Prostate gland (tissue), 2 donors: Measurements from ENCODE around the gene BRINP2. TPM values are rescaled to one million over a fixed set of nuclear protein-coding genes. Genes with fewer than 3 reads are reported as not detected.

Source experiments
- DNase-seq: peaks from one replicate; pipeline ENCODE4 v3.0.0-alpha.2; 2019; ENCODE audit warnings: low spot score
- H3K27ac ChIP-seq, 2 donors: fragments of 200-600 bp; sonication (generic); 2 replicates each; pipeline ENCODE4 v1.5.1; 2017 to 2019
- H3K27me3 ChIP-seq: fragments of 200-600 bp; sonication (generic); replicated peaks from 2 replicates; pipeline ENCODE4 v1.5.1; 2019; ENCODE audit not compliant: insufficient read depth
- H3K36me3 ChIP-seq, 2 donors: fragments of 200-600 bp; sonication (generic); 1 replicate in 1 of 2; 2 replicates in 1 of 2; pipeline versions ENCODE4 v1.5.1 to v1.8.1; 2017 to 2019
- H3K4me1 ChIP-seq: fragments of 200-600 bp; sonication (generic); replicated peaks from 2 replicates; pipeline ENCODE4 v1.5.1; 2019
- H3K4me3 ChIP-seq, 2 donors: fragments of 200-600 bp; sonication (generic); 2 replicates each; pipeline ENCODE4 v1.5.1; 2017 to 2019
- H3K9me3 ChIP-seq: fragments of 200-600 bp; sonication (generic); 2 replicates; pipeline ENCODE4 v1.5.1; 2017
- CTCF ChIP-seq, 4 experiments: fragments of 200-600 bp in 2 of 4; fragments of 450-650 bp in 2 of 4; sonication (generic) in 2 of 4; IDR thresholded peaks; 1 replicate in 3 of 4; 2 replicates in 1 of 4; pipeline ENCODE4 v1.5.1; 2016 to 2019; ENCODE audit warnings: antibody characterized with exemption in 4 of 4, mild to moderate bottlenecking in 2 of 4, moderate library complexity in 2 of 4
- POLR2A ChIP-seq: fragments of 450-650 bp; IDR thresholded peaks from one replicate; pipeline ENCODE4 v1.6.1; 2016; ENCODE audit warnings: antibody characterized with exemption, mild to moderate bottlenecking
- POLR2AphosphoS5 ChIP-seq: sonication (generic); formaldehyde crosslinking; IDR thresholded peaks from one replicate; pipeline ENCODE4 v1.6.1; 2017; ENCODE audit warnings: antibody characterized with exemption
- WGBS: methylation state at CpG from one replicate; pipeline ENCODE4 v1.1.5; 2018; 5-methylcytosine and 5-hydroxymethylcytosine counted together
- intact Hi-C: fragments of 100-400 bp; cut with DNase I; formaldehyde crosslinking; loops from one replicate; pipeline ENCODE4 v1.14.2; 2022
- total RNA-seq, 2 donors: library from RNA; depleted of rRNA; stranded (reverse); fragments of >200 nt; gene quantifications; one replicate each; pipeline ENCODE4 v1.1.0, GENCODE V29; 2016

Gene BRINP2
- total RNA-seq, 2 donors from 2014 or later = 2.3 TPM; not detected in 1

- intact Hi-C loops = no loop called here
- DNase-seq = no peak
- Histone ChIP-seq H3K9me3 (no peaks in the 10 kb centered on the region), H3K27ac (no peak overlapping the region), H3K36me3 (no peaks in the 10 kb centered on the region), H3K27me3 (no peaks in the 10 kb centered on the region), H3K4me1 (no peaks in the 10 kb centered on the region), H3K4me3 (no peak overlapping the region)
- 77% methylated on average over 4 of the region's 4 CpGs for WGBS
- TF ChIP-seq POLR2A = no peak
- TF ChIP-seq CTCF (IDR thresholded peaks at IDR 0.05) = no peak
- TF ChIP-seq POLR2AphosphoS5 = no peak
Measured at GRCh38 chr1:177135250-177135649, 35.5 kb upstream of the BRINP2 start.

GRCh38 chr1:177137814-177138213, 32.9 kb upstream of the BRINP2 start:
- Histone ChIP-seq H3K27me3 (no peaks in the 10 kb centered on the region), H3K4me1 (no peaks in the 10 kb centered on the region), H3K9me3 (no peaks in the 10 kb centered on the region), H3K27ac (no peak overlapping the region), H3K4me3 (no peak overlapping the region), H3K36me3 (no peaks in the 10 kb centered on the region)
- no peak for DNase-seq
- no peak for TF ChIP-seq POLR2AphosphoS5
- no peak for TF ChIP-seq POLR2A
- no peak for TF ChIP-seq CTCF (IDR thresholded peaks at IDR 0.05)
- WGBS = 45% methylated on average over 1 of the region's 1 CpG
- intact Hi-C loops = no loop called here

GRCh38 chr1:177138347-177138746, 32.4 kb upstream of the BRINP2 start:
- Histone ChIP-seq H3K4me1 (no peaks in the 10 kb centered on the region), H3K36me3 (no peaks in the 10 kb centered on the region), H3K9me3 (no peaks in the 10 kb centered on the region), H3K4me3 (no peak overlapping the region), H3K27me3 (no peaks in the 10 kb centered on the region), H3K27ac (no peak overlapping the region)
- 83% methylated on average over 4 of the region's 4 CpGs for WGBS
- TF ChIP-seq POLR2A (no peak), POLR2AphosphoS5 (no peak), CTCF (IDR thresholded peaks at IDR 0.05) (no peak)
- DNase-seq = no peak
- intact Hi-C loops = no loop called here

GRCh38 chr1:177142010-177142409, 28.7 kb upstream of the BRINP2 start:
- TF ChIP-seq CTCF (IDR thresholded peaks at IDR 0.05) (no peak), POLR2AphosphoS5 (no peak), POLR2A (no peak)
- Histone ChIP-seq H3K27ac (no peak overlapping the region), H3K9me3 (no peaks in the 10 kb centered on the region), H3K27me3 (peaks cover 3% of the 10 kb centered on the region), H3K4me3 (no peak overlapping the region), H3K36me3 (no peaks in the 10 kb centered on the region), H3K4me1 (no peaks in the 10 kb centered on the region)
- intact Hi-C loops = no loop called here
- 80% methylated on average over 1 of the region's 1 CpG for WGBS
- DNase-seq = no peak

GRCh38 chr1:177142791-177143271, 27.9 kb upstream of the BRINP2 start:
- intact Hi-C loops = no loop called here
- no peaks in the 10 kb centered on the region for H3K9me3 ChIP-seq
- no peak for TF ChIP-seq POLR2AphosphoS5
- TF ChIP-seq POLR2A = no peak
- no peak for TF ChIP-seq CTCF (IDR thresholded peaks at IDR 0.05)
- no peak overlapping the region for H3K4me3 ChIP-seq
- H3K36me3 ChIP-seq = no peaks in the 10 kb centered on the region
- WGBS = 56% methylated on average over 4 of the region's 4 CpGs
- DNase-seq = no peak
- H3K27me3 ChIP-seq = peaks cover 3% of the 10 kb centered on the region
- H3K4me1 ChIP-seq = no peaks in the 10 kb centered on the region
- no peak overlapping the region for H3K27ac ChIP-seq
